HUES64 (cell line): ENCODE data around the gene PARD3.
"Not testable (repeated sequence)": the region's sequence is repeated elsewhere in the genome, so short reads cannot be mapped to it uniquely, and the experiment has no call there.

ENCODE experiments used
- H3K27ac ChIP-seq: 2 replicates; pipeline ENCODE4 v1.7.0; 2013; ENCODE audit warnings: low read depth, low read length, inconsistent platforms
- H3K27me3 ChIP-seq: 2 replicates; pipeline ENCODE4 v1.6.1; 2013; ENCODE audit warnings: mild to moderate bottlenecking, low read length; ENCODE audit not compliant: insufficient read depth
- H3K36me3 ChIP-seq: 2 replicates; pipeline ENCODE4 v1.6.1; 2013; ENCODE audit warnings: mild to moderate bottlenecking, low read length; ENCODE audit not compliant: insufficient read depth
- H3K4me1 ChIP-seq: 2 replicates; pipeline ENCODE4 v1.6.1; 2013; ENCODE audit warnings: mild to moderate bottlenecking, low read length, moderate library complexity; ENCODE audit not compliant: insufficient read depth
- H3K4me3 ChIP-seq: 2 replicates; pipeline ENCODE4 v1.5.1; 2013; ENCODE audit warnings: mild to moderate bottlenecking, low read length, moderate library complexity
- H3K9ac ChIP-seq: 2 replicates; pipeline ENCODE4 v1.6.1; 2013; ENCODE audit warnings: mild to moderate bottlenecking, low read depth, low read length
- H3K9me3 ChIP-seq: 2 replicates; pipeline ENCODE4 v1.6.1; 2013; ENCODE audit warnings: low read depth, low read length; ENCODE audit not compliant: insufficient read depth
- WGBS: fragments of 150-250, 120-280 bp; methylation state at CpG from one replicate; pipeline ENCODE4 v1.1.7; 2013; ENCODE audit warnings: missing lambda C conversion rate; 5-methylcytosine and 5-hydroxymethylcytosine counted together

The PARD3 gene

GRCh38 chr10:34372509-34372908 is 442.6 kb downstream of the PARD3 start:
- Histone ChIP-seq H3K9me3 (no peaks in the 10 kb centered on the region), H3K4me3 (no peak overlapping the region), H3K27me3 (no peaks in the 10 kb centered on the region), H3K36me3 (peaks cover 7% of the 10 kb centered on the region; the same call in 1 of the 2 replicates), H3K27ac (peak overlapping the region; percentile 31; the same call in 1 of the 2 replicates), H3K4me1 (peaks cover 31% of the 10 kb centered on the region), H3K9ac (no peak overlapping the region)

GRCh38 chr10:34370126-34370525 is 445.0 kb downstream of the PARD3 start:
- Histone ChIP-seq H3K4me1 (peaks cover 31% of the 10 kb centered on the region), H3K4me3 (no peak overlapping the region), H3K27ac (no peak overlapping the region), H3K9me3 (no peaks in the 10 kb centered on the region), H3K27me3 (no peaks in the 10 kb centered on the region), H3K36me3 (peaks cover 7% of the 10 kb centered on the region; the same call in 1 of the 2 replicates), H3K9ac (no peak overlapping the region)
- WGBS = 96% methylated on average over 5 of the region's 5 CpGs

- WGBS = 100% methylated on average over 3 of the region's 3 CpGs
- Histone ChIP-seq H3K9me3 (no peaks in the 10 kb centered on the region), H3K27ac (no peak overlapping the region), H3K4me3 (no peak overlapping the region), H3K36me3 (peaks cover 7% of the 10 kb centered on the region; the same call in 1 of the 2 replicates), H3K9ac (no peak overlapping the region), H3K27me3 (no peaks in the 10 kb centered on the region), H3K4me1 (peaks cover 31% of the 10 kb centered on the region)
These were observed 446.0 kb downstream of the PARD3 start for GRCh38 chr10:34369120-34369519.

GRCh38 chr10:34364253-34365037 is 450.7 kb downstream of the PARD3 start:
- Histone ChIP-seq H3K4me1 (no peaks in the 10 kb centered on the region), H3K9ac (no peak overlapping the region), H3K4me3 (no peak overlapping the region), H3K27me3 (no peaks in the 10 kb centered on the region), H3K27ac (no peak overlapping the region), H3K36me3 (peaks cover 5% of the 10 kb centered on the region), H3K9me3 (no peaks in the 10 kb centered on the region)
- WGBS = 94% methylated on average over 4 of the region's 5 CpGs

GRCh38 chr10:34360984-34361383 is 454.1 kb downstream of the PARD3 start:
- 91% methylated on average over 3 of the region's 3 CpGs for WGBS
- H3K4me1 ChIP-seq = no peaks in the 10 kb centered on the region
- no peaks in the 10 kb centered on the region for H3K27me3 ChIP-seq
- no peak overlapping the region for H3K4me3 ChIP-seq
- H3K27ac ChIP-seq = no peak overlapping the region
- no peak overlapping the region for H3K9ac ChIP-seq
- no peaks in the 10 kb centered on the region for H3K9me3 ChIP-seq
- peaks cover 22% of the 10 kb centered on the region for H3K36me3 ChIP-seq

GRCh38 chr10:34359435-34359813 is 455.7 kb downstream of the PARD3 start:
- H3K9ac ChIP-seq = no peak overlapping the region
- no peak overlapping the region for H3K27ac ChIP-seq
- peaks cover 30% of the 10 kb centered on the region for H3K36me3 ChIP-seq
- no peak overlapping the region for H3K4me3 ChIP-seq
- no peaks in the 10 kb centered on the region for H3K4me1 ChIP-seq
- no peaks in the 10 kb centered on the region for H3K9me3 ChIP-seq
- 92% methylated on average over 4 of the region's 4 CpGs for WGBS
- H3K27me3 ChIP-seq = no peaks in the 10 kb centered on the region

- Histone ChIP-seq H3K9me3 (no peaks in the 10 kb centered on the region), H3K27ac (no peak overlapping the region), H3K4me1 (no peaks in the 10 kb centered on the region), H3K9ac (no peak overlapping the region), H3K27me3 (no peaks in the 10 kb centered on the region), H3K4me3 (no peak overlapping the region), H3K36me3 (peaks cover 31% of the 10 kb centered on the region)
- 82% methylated on average over 2 of the region's 2 CpGs for WGBS
These were observed 456.2 kb downstream of the PARD3 start for GRCh38 chr10:34358729-34359434.

GRCh38 chr10:34356463-34356862 is 458.6 kb downstream of the PARD3 start:
- no peak overlapping the region for H3K4me3 ChIP-seq
- peaks cover 31% of the 10 kb centered on the region for H3K36me3 ChIP-seq
- no peak overlapping the region for H3K27ac ChIP-seq
- no peaks in the 10 kb centered on the region for H3K4me1 ChIP-seq
- H3K9me3 ChIP-seq = no peaks in the 10 kb centered on the region
- H3K27me3 ChIP-seq = no peaks in the 10 kb centered on the region
- H3K9ac ChIP-seq = no peak overlapping the region

GRCh38 chr10:34353530-34353929 is 461.6 kb downstream of the PARD3 start:
- not testable (repeated sequence) for H3K27ac ChIP-seq, H3K9me3 ChIP-seq, H3K9ac ChIP-seq, H3K4me3 ChIP-seq, H3K4me1 ChIP-seq, H3K27me3 ChIP-seq
- 96% methylated on average over 3 of the region's 4 CpGs for WGBS
- H3K36me3 ChIP-seq = peaks cover 17% of the 10 kb centered on the region

- H3K9me3 ChIP-seq, H3K4me3 ChIP-seq, H3K9ac ChIP-seq, H3K4me1 ChIP-seq, H3K27me3 ChIP-seq, H3K27ac ChIP-seq: not testable (repeated sequence)
- peaks cover 12% of the 10 kb centered on the region; the same call in 1 of the 2 replicates for H3K36me3 ChIP-seq
- WGBS = 96% methylated on average over 45 of the region's 45 CpGs
These were observed 462.4 kb downstream of the PARD3 start for GRCh38 chr10:34352599-34353204.

- H3K27me3 ChIP-seq = no peaks in the 10 kb centered on the region
- 0 out of 2 replicates have a peak, but pooled peaks cover under 1% of the 10 kb centered on the region for H3K4me1 ChIP-seq
- H3K9me3 ChIP-seq = no peaks in the 10 kb centered on the region
- WGBS = 100% methylated on average over 1 of the region's 3 CpGs
- H3K4me3 ChIP-seq = no peak overlapping the region
- peaks cover 10% of the 10 kb centered on the region; the same call in 1 of the 2 replicates for H3K36me3 ChIP-seq
- H3K9ac ChIP-seq = no peak overlapping the region
- H3K27ac ChIP-seq = no peak overlapping the region
These were observed 463.9 kb downstream of the PARD3 start for GRCh38 chr10:34351161-34351560.
